Karpas-422 (cell line): Measurements from ENCODE around the gene RPP21. TPM values are rescaled to one million over a fixed set of nuclear protein-coding genes. Genes with fewer than 3 reads are reported as not detected.

Experiments
- DNase-seq: peaks from one replicate; pipeline ENCODE4 v3.0.0-alpha.2; 2015
- H2AFZ ChIP-seq: fragments of 200-600 bp; sonication (generic); 2 replicates; pipeline ENCODE4 v1.6.1; 2014; ENCODE audit warnings: antibody characterized with exemption, low read length, mixed read lengths
- H3K27ac ChIP-seq: fragments of 200-600 bp; sonication (generic); 2 replicates; pipeline ENCODE4 v1.5.1; 2014; ENCODE audit warnings: mild to moderate bottlenecking, low read length, moderate library complexity
- H3K27me3 ChIP-seq: fragments of 200-600 bp; sonication (generic); 2 replicates; pipeline ENCODE4 v1.6.1; 2014; ENCODE audit warnings: low read length, mixed read lengths
- H3K36me3 ChIP-seq: fragments of 200-600 bp; sonication (generic); 2 replicates; pipeline ENCODE4 v1.6.1; 2014; ENCODE audit warnings: low read length, mixed read lengths; ENCODE audit not compliant: insufficient read depth
- H3K4me1 ChIP-seq: fragments of 200-600 bp; sonication (generic); 2 replicates; pipeline ENCODE4 v1.6.1; 2014; ENCODE audit warnings: mild to moderate bottlenecking, low read length, mixed read lengths
- H3K4me2 ChIP-seq: fragments of 200-600 bp; sonication (generic); 2 replicates; pipeline ENCODE4 v1.6.1; 2014; ENCODE audit warnings: low read length, low read depth, mild to moderate bottlenecking; ENCODE audit not compliant: poor library complexity, severe bottlenecking
- H3K4me3 ChIP-seq: fragments of 200-600 bp; sonication (generic); 2 replicates; pipeline ENCODE4 v1.5.1; 2014; ENCODE audit warnings: mild to moderate bottlenecking, antibody characterized with exemption, low read length, mixed read lengths
- H3K79me2 ChIP-seq: fragments of 200-600 bp; sonication (generic); 2 replicates; pipeline ENCODE4 v1.6.1; 2014; ENCODE audit warnings: mild to moderate bottlenecking, low read length, mixed read lengths
- H3K9ac ChIP-seq: fragments of 200-600 bp; sonication (generic); 2 replicates; pipeline ENCODE4 v1.6.0; 2014; ENCODE audit warnings: low read length
- H3K9me2 ChIP-seq: fragments of 200-600 bp; sonication (generic), shearing (Covaris generic); replicated peaks from 2 replicates; pipeline ENCODE4 v1.6.0; 2014; ENCODE audit warnings: mild to moderate bottlenecking, low read length, moderate library complexity; ENCODE audit not compliant: insufficient read depth
- H3K9me3 ChIP-seq: fragments of 300-700, 200-600 bp; sonication (generic); 2 replicates; pipeline ENCODE4 v1.6.1; 2014; ENCODE audit warnings: low read length, mixed read lengths
- H4K20me1 ChIP-seq: fragments of 200-600 bp; sonication (generic); 2 replicates; pipeline ENCODE4 v1.6.1; 2014; ENCODE audit warnings: mild to moderate bottlenecking, antibody characterized with exemption, low read length, low read depth; ENCODE audit not compliant: insufficient read depth
- total RNA-seq: library from RNA; depleted of rRNA; stranded (reverse); fragments of >200 nt; shearing (Covaris generic); gene quantifications from 2 replicates; pipeline ENCODE4 v1.2.3, GENCODE V29; 2014; ENCODE audit warnings: low replicate concordance

The RPP21 gene
- total RNA-seq, 1 experiment from 2014 or later: 78.2 TPM

- no peaks in the 10 kb centered on the region for H3K9me3 ChIP-seq
- H3K4me3 ChIP-seq: no peak overlapping the region
- peaks cover 28% of the 10 kb centered on the region for H4K20me1 ChIP-seq
- peaks cover 43% of the 10 kb centered on the region for H3K36me3 ChIP-seq
- H3K27ac ChIP-seq: no peak overlapping the region
- H3K79me2 ChIP-seq: peaks cover 99% of the 10 kb centered on the region
- H2AFZ ChIP-seq: no peak overlapping the region
- H3K9ac ChIP-seq: no peak overlapping the region
- H3K4me2 ChIP-seq: no peak overlapping the region
- H3K4me1 ChIP-seq: peaks cover 5% of the 10 kb centered on the region; the same call in 1 of the 2 replicates
- no peaks in the 10 kb centered on the region for H3K27me3 ChIP-seq
- no peaks in the 10 kb centered on the region for H3K9me2 ChIP-seq
- DNase-seq: no peak
Measured at GRCh38 chr6:30317913-30318589, 26.9 kb upstream of the RPP21 start.

- Histone ChIP-seq H3K4me3 (no peak overlapping the region), H3K36me3 (peaks cover 31% of the 10 kb centered on the region), H4K20me1 (peaks cover 30% of the 10 kb centered on the region), H3K9me2 (no peaks in the 10 kb centered on the region), H3K4me2 (no peak overlapping the region), H3K27me3 (no peaks in the 10 kb centered on the region), H3K9me3 (no peaks in the 10 kb centered on the region), H3K27ac (no peak overlapping the region), H3K9ac (no peak overlapping the region), H3K79me2 (peaks cover 99% of the 10 kb centered on the region), H2AFZ (no peak overlapping the region), H3K4me1 (peaks cover 12% of the 10 kb centered on the region)
- no peak for DNase-seq
Measured at GRCh38 chr6:30319146-30319835, 25.7 kb upstream of the RPP21 start.

GRCh38 chr6:30321692-30322388, 23.1 kb upstream of the RPP21 start:
- peaks cover 24% of the 10 kb centered on the region for H3K4me1 ChIP-seq

GRCh38 chr6:30322527-30323501, 22.1 kb upstream of the RPP21 start:
- H3K4me1 ChIP-seq: peaks cover 29% of the 10 kb centered on the region

More at GRCh38 chr6:30321692-30322388, 23.1 kb upstream of the RPP21 start:
- H3K4me3 ChIP-seq: no peak overlapping the region
- H3K9me3 ChIP-seq: no peaks in the 10 kb centered on the region
- no peak overlapping the region for H3K27ac ChIP-seq
- no peaks in the 10 kb centered on the region for H3K27me3 ChIP-seq
- peaks cover 29% of the 10 kb centered on the region for H4K20me1 ChIP-seq
- H3K9me2 ChIP-seq: no peaks in the 10 kb centered on the region
- H2AFZ ChIP-seq: no peak overlapping the region
- peaks cover 96% of the 10 kb centered on the region for H3K79me2 ChIP-seq
- no peak overlapping the region for H3K9ac ChIP-seq
- H3K36me3 ChIP-seq: peaks cover 9% of the 10 kb centered on the region; the same call in 1 of the 2 replicates
- no peak overlapping the region for H3K4me2 ChIP-seq
- DNase-seq: no peak

GRCh38 chr6:30323806-30324205, 21.1 kb upstream of the RPP21 start:
- peaks cover 91% of the 10 kb centered on the region for H3K79me2 ChIP-seq
- H3K4me2 ChIP-seq: no peak overlapping the region
- H3K36me3 ChIP-seq: peaks cover 5% of the 10 kb centered on the region; the same call in 1 of the 2 replicates
- no peaks in the 10 kb centered on the region for H3K27me3 ChIP-seq
- no peak overlapping the region for H3K27ac ChIP-seq
- H3K9me2 ChIP-seq: no peaks in the 10 kb centered on the region
- peaks cover 34% of the 10 kb centered on the region for H3K4me1 ChIP-seq
- H3K9ac ChIP-seq: no peak overlapping the region
- no peaks in the 10 kb centered on the region for H3K9me3 ChIP-seq
- peaks cover 27% of the 10 kb centered on the region for H4K20me1 ChIP-seq
- no peak for DNase-seq
- H3K4me3 ChIP-seq: no peak overlapping the region
- no peak overlapping the region for H2AFZ ChIP-seq

More at GRCh38 chr6:30322527-30323501, 22.1 kb upstream of the RPP21 start:
- Histone ChIP-seq H3K27me3 (no peaks in the 10 kb centered on the region), H2AFZ (no peak overlapping the region), H3K9me3 (no peaks in the 10 kb centered on the region), H3K4me2 (no peak overlapping the region), H3K79me2 (peaks cover 94% of the 10 kb centered on the region), H3K36me3 (peaks cover 8% of the 10 kb centered on the region; the same call in 1 of the 2 replicates), H3K27ac (no peak overlapping the region), H3K9ac (no peak overlapping the region), H3K9me2 (no peaks in the 10 kb centered on the region), H3K4me3 (no peak overlapping the region), H4K20me1 (peaks cover 29% of the 10 kb centered on the region)
- no peak for DNase-seq

GRCh38 chr6:30325150-30325872, 19.6 kb upstream of the RPP21 start:
- peak; percentile 87 for DNase-seq
- peaks cover 34% of the 10 kb centered on the region for H3K4me1 ChIP-seq

GRCh38 chr6:30325873-30326525, 19.0 kb upstream of the RPP21 start:
- H3K27me3 ChIP-seq: no peaks in the 10 kb centered on the region
- peak overlapping the region; percentile 65 for H3K27ac ChIP-seq
- peaks cover 70% of the 10 kb centered on the region for H3K79me2 ChIP-seq
- DNase-seq: peak; percentile 87
- peaks cover 14% of the 10 kb centered on the region for H4K20me1 ChIP-seq
- no peaks in the 10 kb centered on the region for H3K36me3 ChIP-seq
- H3K4me2 ChIP-seq: peak overlapping the region; percentile 98
- no peaks in the 10 kb centered on the region for H3K9me2 ChIP-seq
- H3K9ac ChIP-seq: peak overlapping the region; percentile 90
- H2AFZ ChIP-seq: peak overlapping the region; percentile 15; the same call in 1 of the 2 replicates
- no peaks in the 10 kb centered on the region for H3K9me3 ChIP-seq
- H3K4me1 ChIP-seq: peaks cover 34% of the 10 kb centered on the region
- H3K4me3 ChIP-seq: peak overlapping the region; percentile 75

More at GRCh38 chr6:30325150-30325872, 19.6 kb upstream of the RPP21 start:
- no peaks in the 10 kb centered on the region for H3K9me2 ChIP-seq
- no peaks in the 10 kb centered on the region for H3K9me3 ChIP-seq
- H3K4me2 ChIP-seq: peak overlapping the region; percentile 98
- H3K27ac ChIP-seq: peak overlapping the region; percentile 65; the same call in 1 of the 2 replicates
- peak overlapping the region; percentile 75 for H3K4me3 ChIP-seq
- H2AFZ ChIP-seq: no peak overlapping the region
- H3K36me3 ChIP-seq: no peaks in the 10 kb centered on the region
- H4K20me1 ChIP-seq: peaks cover 15% of the 10 kb centered on the region
- peak overlapping the region; percentile 90 for H3K9ac ChIP-seq
- peaks cover 77% of the 10 kb centered on the region for H3K79me2 ChIP-seq
- no peaks in the 10 kb centered on the region for H3K27me3 ChIP-seq
